SH-SY5Y (cell line): ENCODE measurements around the gene TP53I11.

Experiments used
- GATA2 ChIP-seq: IDR thresholded peaks from 2 replicates; pipeline ENCODE4 v1.6.1; 2011; ENCODE audit warnings: mild to moderate bottlenecking, low read depth, low read length
- GATA3 ChIP-seq: IDR thresholded peaks from 2 replicates; pipeline ENCODE4 v1.6.1; 2011; ENCODE audit warnings: low read depth, mild to moderate bottlenecking, low read length, moderate library complexity

- no peak for TF ChIP-seq GATA2
- no peak for TF ChIP-seq GATA3
These were observed 49.5 kb downstream of the TP53I11 start for GRCh38 chr11:44901120-44901633.
